CD4-positive, alpha-beta memory T cell (primary cell): ENCODE measurements around the gene SLC16A3. TPM values are rescaled to one million over a fixed set of nuclear protein-coding genes. Genes with fewer than 3 reads are reported as not detected.

Experiments used
- CTCF ChIA-PET: fragments of 350-600 bp; sonication (Branson Sonifier 250); formaldehyde crosslinking; loops from one replicate; lab custom pipeline; 2021; ENCODE audit warnings: inconsistent platforms; ENCODE audit not compliant: partially characterized antibody; lab: Charles Lee
- POLR2A ChIA-PET: fragments of 350-600 bp; sonication (Branson Sonifier 250); formaldehyde crosslinking; loops from one replicate; lab custom pipeline; 2021; ENCODE audit not compliant: partially characterized antibody; lab: Charles Lee
- DNase-seq, 5 donors: peaks; one replicate each; pipeline versions ENCODE4 v3.0.0 to v3.0.0-alpha.2; 2020 to 2022; ENCODE audit warnings: mixed read lengths in 1 of 5
- H3K27ac ChIP-seq: one replicate; pipeline ENCODE4 v1.7.0; 2013; ENCODE audit warnings: low read depth, low read length
- H3K27me3 ChIP-seq: 2 replicates; pipeline ENCODE4 v1.7.0; 2013; ENCODE audit warnings: mild to moderate bottlenecking, low read length, moderate library complexity; ENCODE audit not compliant: insufficient read depth
- H3K36me3 ChIP-seq: 2 replicates; pipeline ENCODE4 v1.7.0; 2013; ENCODE audit warnings: mild to moderate bottlenecking, low read length, moderate library complexity; ENCODE audit not compliant: insufficient read depth
- H3K4me1 ChIP-seq: 2 replicates; pipeline ENCODE4 v1.7.0; 2013; ENCODE audit warnings: mild to moderate bottlenecking, low read length, moderate library complexity; ENCODE audit not compliant: insufficient read depth
- H3K4me3 ChIP-seq, 2 donors: one replicate each; pipeline ENCODE4 v1.7.0; 2013; ENCODE audit warnings: low read length in 2 of 2, mild to moderate bottlenecking in 1 of 2
- H3K9me3 ChIP-seq, 2 donors: one replicate each; pipeline ENCODE4 v1.7.0; 2013; ENCODE audit warnings: low read length in 2 of 2, control low read depth in 1 of 2; ENCODE audit not compliant: control insufficient read depth in 1 of 2
- H3K27ac Mint-ChIP-seq, 7 donors: one replicate each; pipeline ENCODE4 v1.8.0; 2020 to 2021; ENCODE audit warnings: mixed read lengths in 7 of 7, mild to moderate bottlenecking in 6 of 7, inconsistent platforms in 3 of 7, moderate library complexity in 3 of 7
- H3K27me3 Mint-ChIP-seq, 2 donors: one replicate each; pipeline ENCODE4 v1.8.0; 2020 to 2021; ENCODE audit warnings: mixed read lengths in 2 of 2
- H3K36me3 Mint-ChIP-seq, 2 donors: one replicate each; pipeline ENCODE4 v1.8.0; 2020 to 2021; ENCODE audit warnings: mixed read lengths in 2 of 2, inconsistent platforms in 1 of 2, mild to moderate bottlenecking in 1 of 2
- H3K4me1 Mint-ChIP-seq, 4 donors: one replicate each; pipeline ENCODE4 v1.8.0; 2020 to 2021; ENCODE audit warnings: mixed read lengths in 4 of 4, mild to moderate bottlenecking in 1 of 4
- H3K4me3 Mint-ChIP-seq, 8 donors: one replicate each; pipeline ENCODE4 v1.8.0; 2020 to 2021; ENCODE audit warnings: mixed read lengths in 8 of 8, mild to moderate bottlenecking in 7 of 8, moderate library complexity in 6 of 8, inconsistent platforms in 3 of 8
- H3K9me3 Mint-ChIP-seq, 8 donors: one replicate each; pipeline ENCODE4 v1.8.0; 2020 to 2021; ENCODE audit warnings: mixed read lengths in 8 of 8, mild to moderate bottlenecking in 5 of 8, inconsistent platforms in 3 of 8, moderate library complexity in 1 of 8
- intact Hi-C: fragments of 100-400 bp; cut with micrococcal nuclease; formaldehyde crosslinking; loops from one replicate; pipeline ENCODE4 v1.15.1; 2023
- polyA plus RNA-seq, 2 donors: library from polyadenylated mRNA; unstranded; fragments of 300-500 nt; fragmentation: Illumina TruSeq; gene quantifications; one replicate each; pipeline ENCODE4 v1.2.3, GENCODE V29; 2021
- total RNA-seq, 2 experiments: library from RNA; stranded (reverse); gene quantifications; one replicate each; pipeline ENCODE4 v1.2.3, GENCODE V29; 2021

The SLC16A3 gene
- total RNA-seq (10 to 100 TPM; 30.3 to 31.4 TPM), polyA plus RNA-seq (1 to 10 TPM; 1.4 to 5.6 TPM)

GRCh38 chr17:82228842-82229697 is at the start of gene SLC16A3:
Gene SLC16A3 (plus strand): TSS chr17:82229042. CDS start chr17:82236009, 6,967 bp downstream.
- intact Hi-C loops, result loop anchor here (2.0 kb wide), 2 partner anchors 22 to 64 kb away; no protein-coding TSS in a partner anchor
- no peaks in the 10 kb centered on the region for H3K27me3 ChIP-seq
- peaks cover 34% of the 10 kb centered on the region for H3K4me1 ChIP-seq
- no peaks in the 10 kb centered on the region for H3K9me3 ChIP-seq
- peak within 1 kb of the TSS; percentile 77 to 89 (median 85) for H3K4me3 Mint-ChIP-seq
- peak within 1 kb of the TSS; percentile 81 for H3K27ac ChIP-seq
- CTCF ChIA-PET, result interaction anchor here (0.9 to 1.3 kb wide), 2 partner anchors 23 to 24 kb away, joined by 3 to 5 read pairs; no protein-coding TSS in a partner anchor
- no peaks in the 10 kb centered on the region for H3K36me3 ChIP-seq
- no peaks in the 10 kb centered on the region for H3K9me3 Mint-ChIP-seq
- H3K4me1 Mint-ChIP-seq, result peaks cover 2 to 28% (median 13%) of the 10 kb centered on the region in 4 donors
- peaks cover 0 to 2% of the 10 kb centered on the region in 2 donors for H3K36me3 Mint-ChIP-seq
- peak within 1 kb of the TSS; percentile 23 to 74 for H3K4me3 ChIP-seq
- no peaks in the 10 kb centered on the region for H3K27me3 Mint-ChIP-seq
- POLR2A ChIA-PET, result interaction anchor here (0.8 to 4.2 kb wide), 18 partner anchors 8 to 369 kb away, joined by 3 to 52 read pairs (median 5); partner anchors contain the start of genes CCDC57, CD7, DCXR and P4HB
- peak; percentile 59 to 73 (median 68) for DNase-seq
- peak within 1 kb of the TSS; percentile 86 to 93 (median 91) for H3K27ac Mint-ChIP-seq

GRCh38 chr17:82179412-82179811 is 49.4 kb upstream of the SLC16A3 start:
- Mint-ChIP-seq H3K4me3 (peak overlapping the region in 1 of 8 donors; percentile 0), H3K36me3 (peaks cover 27 to 34% of the 10 kb centered on the region in 2 donors), H3K9me3 (no peaks in the 10 kb centered on the region), H3K27me3 (no peaks in the 10 kb centered on the region), H3K27ac (no peak overlapping the region), H3K4me1 (no peaks in the 10 kb centered on the region)
- intact Hi-C loops, result no loop called here
- POLR2A ChIA-PET, result no interaction called here
- Histone ChIP-seq H3K9me3 (no peaks in the 10 kb centered on the region), H3K4me3 (no peak overlapping the region), H3K36me3 (peaks cover 5% of the 10 kb centered on the region), H3K4me1 (no peaks in the 10 kb centered on the region), H3K27ac (no peak overlapping the region), H3K27me3 (no peaks in the 10 kb centered on the region)
- no peak for DNase-seq
- CTCF ChIA-PET, result no interaction called here

GRCh38 chr17:82179946-82180475 is 48.8 kb upstream of the SLC16A3 start:
- no peak overlapping the region for H3K27ac Mint-ChIP-seq
- H3K9me3 ChIP-seq, result no peaks in the 10 kb centered on the region
- POLR2A ChIA-PET, result no interaction called here
- intact Hi-C loops, result no loop called here
- H3K27me3 Mint-ChIP-seq, result no peaks in the 10 kb centered on the region
- peaks cover 27 to 35% of the 10 kb centered on the region in 2 donors for H3K36me3 Mint-ChIP-seq
- no peaks in the 10 kb centered on the region for H3K4me1 ChIP-seq
- CTCF ChIA-PET, result no interaction called here
- H3K27ac ChIP-seq, result no peak overlapping the region
- peaks cover 5% of the 10 kb centered on the region for H3K36me3 ChIP-seq
- no peaks in the 10 kb centered on the region for H3K27me3 ChIP-seq
- H3K4me1 Mint-ChIP-seq, result no peaks in the 10 kb centered on the region
- H3K4me3 ChIP-seq, result no peak overlapping the region
- no peak overlapping the region for H3K4me3 Mint-ChIP-seq
- no peak for DNase-seq
- no peaks in the 10 kb centered on the region for H3K9me3 Mint-ChIP-seq

DNA sequence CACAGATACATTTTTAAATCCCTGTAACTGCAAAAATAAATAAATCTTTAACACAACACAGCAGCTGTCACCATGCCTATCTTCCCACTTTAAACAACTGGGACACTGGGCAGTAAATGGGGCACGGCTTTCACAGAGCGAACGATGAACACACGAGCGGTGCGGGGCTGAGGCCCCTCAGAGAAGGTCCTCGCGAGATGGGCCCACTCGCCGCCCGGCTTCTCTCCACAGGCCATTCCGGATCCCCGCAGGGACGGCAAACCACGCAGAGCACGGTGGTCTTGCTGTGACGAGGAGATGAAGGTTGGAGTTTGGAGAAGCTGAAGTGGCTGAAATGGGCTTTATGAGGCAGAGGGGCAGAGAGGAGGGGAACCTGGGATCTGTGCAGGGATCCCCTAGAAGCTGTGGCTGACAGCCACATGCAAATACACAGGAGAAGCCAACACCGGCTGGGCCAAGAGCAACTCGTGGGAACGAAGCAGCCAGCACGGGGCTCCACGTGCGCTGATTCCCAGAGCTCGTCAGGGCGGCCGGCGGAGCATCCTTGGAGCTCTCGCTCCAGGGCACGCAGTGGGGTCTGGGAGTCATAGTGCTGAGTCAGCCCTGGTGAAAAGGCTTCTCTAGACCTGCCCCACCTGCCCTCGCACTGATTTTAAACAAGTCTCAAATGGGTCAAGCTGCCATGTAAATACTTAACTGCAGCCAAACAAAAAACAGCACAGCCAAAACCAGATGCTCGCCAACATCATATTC is 47.9 kb upstream of the SLC16A3 start:
- Histone ChIP-seq H3K9me3 (no peaks in the 10 kb centered on the region), H3K27ac (no peak overlapping the region), H3K4me1 (no peaks in the 10 kb centered on the region), H3K27me3 (no peaks in the 10 kb centered on the region), H3K4me3 (no peak overlapping the region), H3K36me3 (peaks cover 5% of the 10 kb centered on the region)
- DNase-seq, result no peak
- peak overlapping the region in 2 of 7 donors; percentile 24 to 73 for H3K27ac Mint-ChIP-seq
- H3K36me3 Mint-ChIP-seq, result peaks cover 27 to 31% of the 10 kb centered on the region in 2 donors
- H3K9me3 Mint-ChIP-seq, result no peaks in the 10 kb centered on the region
- ChIA-PET POLR2A (no interaction called here), CTCF (no interaction called here)
- no peak overlapping the region for H3K4me3 Mint-ChIP-seq
- intact Hi-C loops, result no loop called here
- H3K27me3 Mint-ChIP-seq, result no peaks in the 10 kb centered on the region
- H3K4me1 Mint-ChIP-seq, result no peaks in the 10 kb centered on the region

GRCh38 chr17:82184761-82185160 is 44.1 kb upstream of the SLC16A3 start:
- peaks cover 19 to 29% of the 10 kb centered on the region in 2 donors for H3K36me3 Mint-ChIP-seq
- H3K4me1 Mint-ChIP-seq, result no peaks in the 10 kb centered on the region
- Histone ChIP-seq H3K4me3 (no peak overlapping the region), H3K27ac (no peak overlapping the region), H3K9me3 (no peaks in the 10 kb centered on the region), H3K36me3 (peaks cover 5% of the 10 kb centered on the region), H3K4me1 (no peaks in the 10 kb centered on the region), H3K27me3 (no peaks in the 10 kb centered on the region)
- intact Hi-C loops, result no loop called here
- no peak overlapping the region for H3K27ac Mint-ChIP-seq
- ChIA-PET CTCF (no interaction called here), POLR2A (interaction anchor here (1.3 kb wide), 1 partner anchor 16 kb away, joined by 4 read pairs; no protein-coding TSS in a partner anchor)
- H3K27me3 Mint-ChIP-seq, result no peaks in the 10 kb centered on the region
- no peaks in the 10 kb centered on the region for H3K9me3 Mint-ChIP-seq
- DNase-seq, result no peak
- H3K4me3 Mint-ChIP-seq, result no peak overlapping the region

GRCh38 chr17:82186221-82186620 is 42.6 kb upstream of the SLC16A3 start:
- no peak for DNase-seq
- ChIA-PET CTCF (no interaction called here), POLR2A (interaction anchor here (1.4 kb wide), 1 partner anchor 20 kb away, joined by 3 read pairs; no protein-coding TSS in a partner anchor)
- H3K36me3 ChIP-seq, result peaks cover 5% of the 10 kb centered on the region
- no peak overlapping the region for H3K27ac ChIP-seq
- Mint-ChIP-seq H3K9me3 (no peaks in the 10 kb centered on the region), H3K27ac (peak overlapping the region in 1 of 7 donors; percentile 6), H3K4me3 (no peak overlapping the region), H3K36me3 (peaks cover 19 to 25% of the 10 kb centered on the region in 2 donors), H3K27me3 (no peaks in the 10 kb centered on the region), H3K4me1 (no peaks in the 10 kb centered on the region)
- H3K4me3 ChIP-seq, result no peak overlapping the region
- H3K4me1 ChIP-seq, result no peaks in the 10 kb centered on the region
- no peaks in the 10 kb centered on the region for H3K9me3 ChIP-seq
- no peaks in the 10 kb centered on the region for H3K27me3 ChIP-seq
- intact Hi-C loops, result no loop called here

- DNase-seq, result no peak
- no peak overlapping the region for H3K27ac ChIP-seq
- Mint-ChIP-seq H3K27me3 (no peaks in the 10 kb centered on the region), H3K4me3 (no peak overlapping the region), H3K36me3 (peaks cover 15 to 29% of the 10 kb centered on the region in 2 donors), H3K9me3 (no peaks in the 10 kb centered on the region), H3K27ac (no peak overlapping the region), H3K4me1 (no peaks in the 10 kb centered on the region)
- no peaks in the 10 kb centered on the region for H3K27me3 ChIP-seq
- POLR2A ChIA-PET, result no interaction called here
- CTCF ChIA-PET, result no interaction called here
- H3K36me3 ChIP-seq, result peaks cover 10% of the 10 kb centered on the region
- no peaks in the 10 kb centered on the region for H3K4me1 ChIP-seq
- intact Hi-C loops, result no loop called here
- H3K4me3 ChIP-seq, result no peak overlapping the region
- no peaks in the 10 kb centered on the region for H3K9me3 ChIP-seq
Measured at GRCh38 chr17:82187500-82187899, 41.3 kb upstream of the SLC16A3 start.
